Upper lobe of left lung (tissue), 6 donors: Measurements from ENCODE around the gene ABCG1. TPM values are rescaled to one million over a fixed set of nuclear protein-coding genes. Genes with fewer than 3 reads are reported as not detected.
A peak's percentile ranks its signal among the peaks of the same experiment; 100 is the strongest.

Experiments
- ATAC-seq, 2 donors: fragments of 200-7000 bp; cut with Tn5 transposase; one replicate each; pipeline ENCODE4 v1.9.1; 2022; ENCODE audit warnings: mild to moderate bottlenecking in 2 of 2, moderate library complexity in 2 of 2; ENCODE audit not compliant: low FRiP score in 2 of 2
- DNase-seq, 2 donors: peaks; one replicate each; pipeline ENCODE4 v3.0.0-alpha.2; 2019 to 2020
- H3K27ac ChIP-seq, 4 donors: fragments of 200-600 bp; sonication (generic); one replicate each; pipeline ENCODE4 v1.5.1; 2016 to 2019
- H3K27me3 ChIP-seq, 4 donors: fragments of 200-600 bp; sonication (generic); one replicate each; pipeline ENCODE4 v1.5.1; 2017 to 2019
- H3K36me3 ChIP-seq, 4 donors: fragments of 200-600 bp; sonication (generic); one replicate each; pipeline ENCODE4 v1.5.1; 2016 to 2019
- H3K4me1 ChIP-seq, 4 donors: fragments of 200-600 bp; sonication (generic); one replicate each; pipeline ENCODE4 v1.5.1; 2018 to 2019
- H3K4me3 ChIP-seq, 4 donors: fragments of 200-600 bp; sonication (generic); one replicate each; pipeline ENCODE4 v1.5.1; 2017 to 2019; ENCODE audit warnings: mild to moderate bottlenecking in 2 of 4, moderate library complexity in 1 of 4
- H3K9me3 ChIP-seq, 4 donors: fragments of 200-600 bp; sonication (generic); one replicate each; pipeline ENCODE4 v1.5.1; 2018 to 2019
- CTCF ChIP-seq, 6 experiments: fragments of 450-650 bp in 4 of 6; fragments of 200-600 bp in 2 of 6; sonication (generic) in 2 of 6; IDR thresholded peaks; one replicate each; pipeline ENCODE4 v1.5.1; 2016 to 2019; ENCODE audit warnings: antibody characterized with exemption in 6 of 6
- EP300 ChIP-seq, 4 donors: sonication (generic); formaldehyde crosslinking; IDR thresholded peaks; one replicate each; pipeline ENCODE4 v1.5.1; 2017; ENCODE audit warnings: antibody characterized with exemption in 4 of 4, control low read depth in 2 of 4
- POLR2A ChIP-seq, 4 donors: fragments of 450-650 bp; IDR thresholded peaks; one replicate each; pipeline ENCODE4 v1.5.1; 2016 to 2017; ENCODE audit warnings: antibody characterized with exemption in 4 of 4, mild to moderate bottlenecking in 2 of 4
- POLR2AphosphoS5 ChIP-seq, 2 donors: sonication (generic); formaldehyde crosslinking; IDR thresholded peaks; one replicate each; pipeline ENCODE4 v1.5.1; 2017; ENCODE audit warnings: antibody characterized with exemption in 2 of 2
- WGBS, 2 donors: methylation state at CpG; one replicate each; pipeline ENCODE4 v1.1.5; 2017 to 2018; 5-methylcytosine and 5-hydroxymethylcytosine counted together
- total RNA-seq, 6 donors: library from RNA; depleted of rRNA in 4 of 6; stranded (reverse); fragments of >200 nt in 4 of 6; gene quantifications; one replicate each; pipeline versions ENCODE4 v1.1.0 to v1.2.1, GENCODE V29; 2016 to 2021
- donor health status: DM: no; HTN: no; CAD: no; lungs with moderate emphysema.
- donor health status: DM: no; HTN: yes; CAD: no; lungs with severe emphysema.

ABCG1 gene
- total RNA-seq, 6 donors from 2014 or later: 56.7 to 130 (median 79.8) TPM

- no peaks in the 10 kb centered on the region for H3K9me3 ChIP-seq
- no peaks in the 10 kb centered on the region for H3K36me3 ChIP-seq
- peak; percentile 7 to 16 for TF ChIP-seq POLR2AphosphoS5 (IDR thresholded peaks at IDR 0.05)
- no peak for TF ChIP-seq EP300 (IDR thresholded peaks at IDR 0.05)
- TF ChIP-seq CTCF (IDR thresholded peaks at IDR 0.05): no peak
- peaks cover 50 to 60% (median 51%) of the 10 kb centered on the region in 4 donors for H3K4me1 ChIP-seq
- no peaks in the 10 kb centered on the region for H3K27me3 ChIP-seq
- ATAC-seq: no peak
- 54 to 58% methylated on average over 12 of the region's 12 CpGs for WGBS, 2 donors
- no peak overlapping the region for H3K4me3 ChIP-seq
- no peak for DNase-seq
- peak overlapping the region in 2 of 4 donors; percentile 18 to 27 for H3K27ac ChIP-seq
Measured at GRCh38 chr21:42238185-42238934, 19.4 kb downstream of the ABCG1 start.

- DNase-seq (no peak), ATAC-seq (no peak)
- Histone ChIP-seq H3K9me3 (no peaks in the 10 kb centered on the region), H3K4me3 (no peak overlapping the region), H3K27me3 (no peaks in the 10 kb centered on the region), H3K36me3 (no peaks in the 10 kb centered on the region), H3K27ac (no peak overlapping the region), H3K4me1 (peaks cover 38 to 51% (median 39%) of the 10 kb centered on the region in 4 donors)
- WGBS, 2 donors: 94 to 100% methylated on average over 2 to 8 of the region's 8 CpGs
- no peak for TF ChIP-seq CTCF (IDR thresholded peaks at IDR 0.05)
Measured at GRCh38 chr21:42239556-42239955, 20.6 kb downstream of the ABCG1 start.

DNA sequence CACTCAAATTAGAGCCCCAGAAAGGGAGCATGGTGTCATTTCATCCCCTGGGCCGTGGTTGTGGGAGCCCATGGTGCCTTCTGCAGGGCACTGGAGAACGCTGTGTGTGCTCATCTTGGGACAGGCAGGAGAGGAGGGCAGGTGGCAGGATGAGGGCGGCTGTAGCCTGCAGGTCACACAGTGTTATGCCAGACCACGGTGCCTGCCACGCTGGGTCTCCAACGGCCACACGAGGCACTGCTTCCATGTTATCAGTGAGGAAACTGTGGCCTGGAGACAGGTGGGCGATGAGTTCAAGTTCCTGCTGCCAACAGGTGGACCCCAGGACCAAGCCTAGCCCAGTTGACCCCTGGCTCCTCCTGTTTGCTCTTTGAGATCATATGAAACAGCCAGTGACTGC lies 21.0 kb downstream of the ABCG1 start:
- H3K9me3 ChIP-seq: no peaks in the 10 kb centered on the region
- no peaks in the 10 kb centered on the region for H3K36me3 ChIP-seq
- no peaks in the 10 kb centered on the region for H3K27me3 ChIP-seq
- 76 to 84% methylated on average over 3 to 6 of the region's 8 CpGs for WGBS, 2 donors
- peaks cover 35 to 51% (median 38%) of the 10 kb centered on the region in 4 donors for H3K4me1 ChIP-seq
- DNase-seq (no peak), ATAC-seq (peak in 1 of 2 donors; percentile 24)
- TF ChIP-seq POLR2A (IDR thresholded peaks at IDR 0.05) (no peak), POLR2AphosphoS5 (IDR thresholded peaks at IDR 0.05) (no peak), EP300 (IDR thresholded peaks at IDR 0.05) (no peak), CTCF (IDR thresholded peaks at IDR 0.05) (no peak)
- H3K4me3 ChIP-seq: no peak overlapping the region
- no peak overlapping the region for H3K27ac ChIP-seq

DNA sequence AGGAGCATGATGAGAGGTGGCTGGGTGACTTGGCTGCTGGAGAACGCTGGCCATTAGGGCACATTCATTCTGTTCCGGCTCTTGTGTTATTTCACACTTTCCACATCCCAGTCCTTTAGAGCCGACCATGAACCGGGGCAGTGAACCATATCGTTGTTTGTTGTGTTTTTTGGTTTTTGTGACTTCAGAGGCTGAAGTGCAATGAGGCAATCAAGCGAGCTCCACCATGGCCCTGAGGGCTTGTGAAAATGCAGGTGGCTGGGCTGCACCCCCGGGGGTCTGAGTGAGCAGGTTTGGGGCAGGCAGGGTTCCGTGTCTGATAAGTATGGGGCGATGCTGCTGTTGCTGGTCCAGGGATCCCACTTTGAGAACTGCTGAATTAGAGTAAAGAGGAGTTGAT lies 23.7 kb downstream of the ABCG1 start:
- no peaks in the 10 kb centered on the region for H3K27me3 ChIP-seq
- DNase-seq (no peak), ATAC-seq (no peak)
- H3K4me1 ChIP-seq: peaks cover 16 to 35% (median 19%) of the 10 kb centered on the region in 4 donors
- H3K36me3 ChIP-seq: no peaks in the 10 kb centered on the region
- no peak overlapping the region for H3K27ac ChIP-seq
- H3K4me3 ChIP-seq: no peak overlapping the region
- no peak for TF ChIP-seq POLR2AphosphoS5 (IDR thresholded peaks at IDR 0.05)
- TF ChIP-seq CTCF (IDR thresholded peaks at IDR 0.05): no peak
- TF ChIP-seq EP300 (IDR thresholded peaks at IDR 0.05): no peak
- TF ChIP-seq POLR2A (IDR thresholded peaks at IDR 0.05): no peak
- 86 to 87% methylated on average over 6 to 9 of the region's 9 CpGs for WGBS, 2 donors
- no peaks in the 10 kb centered on the region for H3K9me3 ChIP-seq

- ATAC-seq (no peak), DNase-seq (no peak)
- 87 to 88% methylated on average over 6 of the region's 6 CpGs for WGBS, 2 donors
- Histone ChIP-seq H3K27ac (no peak overlapping the region), H3K4me1 (peaks cover 13 to 31% (median 17%) of the 10 kb centered on the region in 4 donors), H3K36me3 (peaks cover 0 to under 1% (median 0%) of the 10 kb centered on the region in 4 donors), H3K27me3 (no peaks in the 10 kb centered on the region), H3K4me3 (no peak overlapping the region), H3K9me3 (no peaks in the 10 kb centered on the region)
- no peak for TF ChIP-seq POLR2AphosphoS5 (IDR thresholded peaks at IDR 0.05)
- no peak for TF ChIP-seq POLR2A (IDR thresholded peaks at IDR 0.05)
- no peak for TF ChIP-seq EP300 (IDR thresholded peaks at IDR 0.05)
- TF ChIP-seq CTCF (IDR thresholded peaks at IDR 0.05): no peak
Measured at GRCh38 chr21:42243026-42243425, 24.1 kb downstream of the ABCG1 start.
